Measurements from ENCODE around the gene RAB44. TPM values are rescaled to one million over a fixed set of nuclear protein-coding genes. Genes with fewer than 3 reads are reported as not detected.

The RAB44 gene
- total and polyA plus RNA-seq, 9 of the 15 experiments (the other 6 are each of a cell fraction or from before 2014, with no cell fraction given), result not detected

DNA sequence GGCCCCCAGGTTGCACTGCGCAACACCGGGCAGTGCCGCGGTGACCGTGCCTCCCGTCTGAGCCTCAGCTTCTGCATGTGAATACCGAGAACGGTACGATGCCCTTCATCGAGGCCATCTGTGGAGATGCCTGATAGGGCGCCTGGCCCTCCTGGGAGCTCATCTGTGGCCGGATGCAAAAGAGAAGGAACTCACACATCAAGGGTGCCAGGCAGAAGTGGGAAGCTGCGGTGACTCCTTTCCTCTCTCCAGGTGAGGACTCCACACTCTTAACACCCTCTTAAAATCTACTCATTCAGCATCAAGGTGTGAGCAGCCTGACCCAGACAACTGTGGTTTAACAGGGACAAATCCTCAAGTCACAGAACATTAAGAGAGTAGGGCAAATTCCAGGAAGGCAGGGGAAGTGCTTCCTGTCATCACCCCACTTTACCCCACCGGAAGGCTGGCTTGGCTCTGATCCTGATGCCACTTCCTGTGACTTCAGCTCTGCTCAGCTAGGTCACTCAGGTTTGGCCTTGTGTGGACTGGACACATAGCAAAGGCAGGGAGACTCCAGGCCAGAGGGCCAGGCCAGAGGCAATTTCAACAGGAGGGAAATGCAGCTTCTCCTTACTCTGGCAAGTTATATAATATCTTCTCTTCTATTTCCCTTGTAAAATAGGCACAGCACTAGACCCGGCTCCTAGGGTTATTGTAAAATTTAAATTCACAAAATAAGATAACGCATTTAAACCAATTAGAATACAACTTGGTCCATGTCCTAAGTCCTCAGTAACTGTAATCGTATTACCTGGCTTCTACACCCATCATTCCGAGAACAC, 72.3 kb downstream of the RAB44 start (continued):
- TF ChIP-seq ZNF175 (CRISPR knock-in tag; IDR thresholded peaks at IDR 0.05; ENCODE audit: low read depth) (peak; percentile 26; the same call in 1 of the 2 replicates), ZNF444 (CRISPR knock-in tag; IDR thresholded peaks at IDR 0.05) (no peak), RB1 (IDR thresholded peaks at IDR 0.05; ENCODE audit: low read depth) (no peak), RCOR1 (IDR thresholded peaks at IDR 0.05; ENCODE audit: borderline replicate concordance in 1 of 2, low read depth in 2 of 2, low read length in 2 of 2) (no peak), SRSF7 (optimal IDR thresholded peaks at IDR 0.05; ENCODE audit: low read depth, low read length) (no peak), DNMT1 (IDR thresholded peaks at IDR 0.05) (no peak), SMARCA5 (IDR thresholded peaks at IDR 0.05) (no peak)
- TF ChIP-seq, protein P1, sequence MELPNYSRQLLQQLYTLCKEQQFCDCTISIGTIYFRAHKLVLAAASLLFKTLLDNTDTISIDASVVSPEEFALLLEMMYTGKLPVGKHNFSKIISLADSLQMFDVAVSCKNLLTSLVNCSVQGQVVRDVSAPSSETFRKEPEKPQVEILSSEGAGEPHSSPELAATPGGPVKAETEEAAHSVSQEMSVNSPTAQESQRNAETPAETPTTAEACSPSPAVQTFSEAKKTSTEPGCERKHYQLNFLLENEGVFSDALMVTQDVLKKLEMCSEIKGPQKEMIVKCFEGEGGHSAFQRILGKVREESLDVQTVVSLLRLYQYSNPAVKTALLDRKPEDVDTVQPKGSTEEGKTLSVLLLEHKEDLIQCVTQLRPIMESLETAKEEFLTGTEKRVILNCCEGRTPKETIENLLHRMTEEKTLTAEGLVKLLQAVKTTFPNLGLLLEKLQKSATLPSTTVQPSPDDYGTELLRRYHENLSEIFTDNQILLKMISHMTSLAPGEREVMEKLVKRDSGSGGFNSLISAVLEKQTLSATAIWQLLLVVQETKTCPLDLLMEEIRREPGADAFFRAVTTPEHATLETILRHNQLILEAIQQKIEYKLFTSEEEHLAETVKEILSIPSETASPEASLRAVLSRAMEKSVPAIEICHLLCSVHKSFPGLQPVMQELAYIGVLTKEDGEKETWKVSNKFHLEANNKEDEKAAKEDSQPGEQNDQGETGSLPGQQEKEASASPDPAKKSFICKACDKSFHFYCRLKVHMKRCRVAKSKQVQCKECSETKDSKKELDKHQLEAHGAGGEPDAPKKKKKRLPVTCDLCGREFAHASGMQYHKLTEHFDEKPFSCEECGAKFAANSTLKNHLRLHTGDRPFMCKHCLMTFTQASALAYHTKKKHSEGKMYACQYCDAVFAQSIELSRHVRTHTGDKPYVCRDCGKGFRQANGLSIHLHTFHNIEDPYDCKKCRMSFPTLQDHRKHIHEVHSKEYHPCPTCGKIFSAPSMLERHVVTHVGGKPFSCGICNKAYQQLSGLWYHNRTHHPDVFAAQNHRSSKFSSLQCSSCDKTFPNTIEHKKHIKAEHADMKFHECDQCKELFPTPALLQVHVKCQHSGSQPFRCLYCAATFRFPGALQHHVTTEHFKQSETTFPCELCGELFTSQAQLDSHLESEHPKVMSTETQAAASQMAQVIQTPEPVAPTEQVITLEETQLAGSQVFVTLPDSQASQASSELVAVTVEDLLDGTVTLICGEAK (IDR thresholded peaks at IDR 0.05), result peak; percentile 35; the same call in 1 of the 2 replicates
- TF ChIP-seq, protein P1 (CRISPR knock-in tag; IDR thresholded peaks at IDR 0.05), result no peak
- TF ChIP-seq, protein P2, sequence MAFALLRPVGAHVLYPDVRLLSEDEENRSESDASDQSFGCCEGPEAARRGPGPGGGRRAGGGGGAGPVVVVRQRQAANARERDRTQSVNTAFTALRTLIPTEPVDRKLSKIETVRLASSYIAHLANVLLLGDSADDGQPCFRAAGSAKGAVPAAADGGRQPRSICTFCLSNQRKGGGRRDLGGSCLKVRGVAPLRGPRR (CRISPR knock-in tag; IDR thresholded peaks at IDR 0.05), result no peak
- TF ChIP-seq, protein P3, sequence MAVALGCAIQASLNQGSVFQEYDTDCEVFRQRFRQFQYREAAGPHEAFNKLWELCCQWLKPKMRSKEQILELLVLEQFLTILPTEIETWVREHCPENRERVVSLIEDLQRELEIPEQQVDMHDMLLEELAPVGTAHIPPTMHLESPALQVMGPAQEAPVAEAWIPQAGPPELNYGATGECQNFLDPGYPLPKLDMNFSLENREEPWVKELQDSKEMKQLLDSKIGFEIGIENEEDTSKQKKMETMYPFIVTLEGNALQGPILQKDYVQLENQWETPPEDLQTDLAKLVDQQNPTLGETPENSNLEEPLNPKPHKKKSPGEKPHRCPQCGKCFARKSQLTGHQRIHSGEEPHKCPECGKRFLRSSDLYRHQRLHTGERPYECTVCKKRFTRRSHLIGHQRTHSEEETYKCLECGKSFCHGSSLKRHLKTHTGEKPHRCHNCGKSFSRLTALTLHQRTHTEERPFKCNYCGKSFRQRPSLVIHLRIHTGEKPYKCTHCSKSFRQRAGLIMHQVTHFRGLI (CRISPR knock-in tag; IDR thresholded peaks at IDR 0.05), result no peak
- TF ChIP-seq, protein P4, sequence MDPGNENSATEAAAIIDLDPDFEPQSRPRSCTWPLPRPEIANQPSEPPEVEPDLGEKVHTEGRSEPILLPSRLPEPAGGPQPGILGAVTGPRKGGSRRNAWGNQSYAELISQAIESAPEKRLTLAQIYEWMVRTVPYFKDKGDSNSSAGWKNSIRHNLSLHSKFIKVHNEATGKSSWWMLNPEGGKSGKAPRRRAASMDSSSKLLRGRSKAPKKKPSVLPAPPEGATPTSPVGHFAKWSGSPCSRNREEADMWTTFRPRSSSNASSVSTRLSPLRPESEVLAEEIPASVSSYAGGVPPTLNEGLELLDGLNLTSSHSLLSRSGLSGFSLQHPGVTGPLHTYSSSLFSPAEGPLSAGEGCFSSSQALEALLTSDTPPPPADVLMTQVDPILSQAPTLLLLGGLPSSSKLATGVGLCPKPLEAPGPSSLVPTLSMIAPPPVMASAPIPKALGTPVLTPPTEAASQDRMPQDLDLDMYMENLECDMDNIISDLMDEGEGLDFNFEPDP (CRISPR knock-in tag; IDR thresholded peaks at IDR 0.05), result no peak

All from K562 (cell line).